Lower lobe of right lung (tissue), 2 donors: ENCODE measurements around the gene TARS3. TPM values are rescaled to one million over a fixed set of nuclear protein-coding genes. Genes with fewer than 3 reads are reported as not detected.

ENCODE experiments used
- ATAC-seq, 2 donors: fragments of 200-7000 bp; cut with Tn5 transposase; one replicate each; pipeline ENCODE4 v1.9.1; 2020 to 2022; ENCODE audit warnings: mild to moderate bottlenecking in 2 of 2, moderate library complexity in 2 of 2
- DNase-seq: peaks from one replicate; pipeline ENCODE4 v3.0.0-alpha.2; 2020
- H3K27ac ChIP-seq: fragments of 200-600 bp; one replicate; pipeline ENCODE4 v1.8.0; 2022
- H3K27me3 ChIP-seq: fragments of 200-600 bp; one replicate; pipeline ENCODE4 v1.8.0; 2022; ENCODE audit warnings: low read depth
- H3K36me3 ChIP-seq: fragments of 200-600 bp; one replicate; pipeline ENCODE4 v1.8.0; 2022; ENCODE audit warnings: mild to moderate bottlenecking
- H3K4me1 ChIP-seq: fragments of 200-600 bp; one replicate; pipeline ENCODE4 v1.8.0; 2022
- H3K4me3 ChIP-seq: fragments of 200-600 bp; one replicate; pipeline ENCODE4 v1.8.0; 2022; ENCODE audit warnings: mild to moderate bottlenecking
- H3K9me3 ChIP-seq: fragments of 200-600 bp; one replicate; pipeline ENCODE4 v1.8.0; 2022
- CTCF ChIP-seq: fragments of 200-600 bp; IDR thresholded peaks from one replicate; pipeline ENCODE4 v1.8.0; 2022; ENCODE audit warnings: antibody characterized with exemption, mild to moderate bottlenecking
- intact Hi-C: fragments of 100-400 bp; cut with DNase I; formaldehyde crosslinking; loops from one replicate; pipeline ENCODE4 v1.11.0; 2022
- total RNA-seq: library from RNA; stranded (reverse); fragmentation: NEBNext Ultra II Directional; extraction: Animal tissue kit (Norgen Biotek cat#: 25700); gene quantifications from one replicate; pipeline ENCODE4 v1.2.1, GENCODE V29; 2021
- donor health status: DM: no; HTN: yes; CAD: no; lungs with severe emphysema.

TARS3 gene
- total RNA-seq, 1 donor from 2014 or later, result 11.7 TPM

GRCh38 chr15:101707983-101708382 is 16.3 kb downstream of the TARS3 start:
- ATAC-seq (no peak), DNase-seq (no peak)
- H3K27ac ChIP-seq, result no peak overlapping the region
- no peaks in the 10 kb centered on the region for H3K4me1 ChIP-seq
- intact Hi-C loops, result no loop called here
- no peak for TF ChIP-seq CTCF
- H3K27me3 ChIP-seq, result no peaks in the 10 kb centered on the region
- no peaks in the 10 kb centered on the region for H3K9me3 ChIP-seq
- H3K36me3 ChIP-seq, result peaks cover 90% of the 10 kb centered on the region
- H3K4me3 ChIP-seq, result no peak overlapping the region

- H3K9me3 ChIP-seq, result no peaks in the 10 kb centered on the region
- H3K36me3 ChIP-seq, result peaks cover 90% of the 10 kb centered on the region
- intact Hi-C loops, result no loop called here
- DNase-seq (no peak), ATAC-seq (no peak)
- TF ChIP-seq CTCF, result no peak
- H3K27me3 ChIP-seq, result no peaks in the 10 kb centered on the region
- no peaks in the 10 kb centered on the region for H3K4me1 ChIP-seq
- no peak overlapping the region for H3K4me3 ChIP-seq
- no peak overlapping the region for H3K27ac ChIP-seq
Observed at GRCh38 chr15:101702077-101702476, 22.2 kb downstream of the TARS3 start.

- no peak overlapping the region for H3K4me3 ChIP-seq
- no peaks in the 10 kb centered on the region for H3K4me1 ChIP-seq
- DNase-seq, result no peak
- intact Hi-C loops, result no loop called here
- no peak for TF ChIP-seq CTCF
- H3K36me3 ChIP-seq, result peaks cover 96% of the 10 kb centered on the region
- H3K27me3 ChIP-seq, result no peaks in the 10 kb centered on the region
- no peaks in the 10 kb centered on the region for H3K9me3 ChIP-seq
- no peak overlapping the region for H3K27ac ChIP-seq
- no peak for ATAC-seq
Observed at GRCh38 chr15:101698314-101698713, 26.0 kb downstream of the TARS3 start.

GRCh38 chr15:101697488-101697887 is 26.8 kb downstream of the TARS3 start:
- peaks cover 90% of the 10 kb centered on the region for H3K36me3 ChIP-seq

GRCh38 chr15:101696829-101697228 is 27.4 kb downstream of the TARS3 start:
- Histone ChIP-seq H3K36me3 (peaks cover 86% of the 10 kb centered on the region), H3K27me3 (no peaks in the 10 kb centered on the region), H3K9me3 (no peaks in the 10 kb centered on the region), H3K27ac (no peak overlapping the region), H3K4me1 (no peaks in the 10 kb centered on the region), H3K4me3 (no peak overlapping the region)
- intact Hi-C loops, result no loop called here
- ATAC-seq (no peak), DNase-seq (no peak)
- TF ChIP-seq CTCF, result no peak

More at GRCh38 chr15:101697488-101697887, 26.8 kb downstream of the TARS3 start:
- no peak overlapping the region for H3K27ac ChIP-seq
- no peak for TF ChIP-seq CTCF
- H3K27me3 ChIP-seq, result no peaks in the 10 kb centered on the region
- H3K4me1 ChIP-seq, result no peaks in the 10 kb centered on the region
- H3K4me3 ChIP-seq, result no peak overlapping the region
- intact Hi-C loops, result no loop called here
- DNase-seq (no peak), ATAC-seq (no peak)
- H3K9me3 ChIP-seq, result no peaks in the 10 kb centered on the region

- no peak for TF ChIP-seq CTCF
- Histone ChIP-seq H3K27me3 (no peaks in the 10 kb centered on the region), H3K36me3 (peaks cover 73% of the 10 kb centered on the region), H3K4me3 (no peak overlapping the region), H3K4me1 (no peaks in the 10 kb centered on the region), H3K27ac (no peak overlapping the region), H3K9me3 (no peaks in the 10 kb centered on the region)
- no peak for DNase-seq
- intact Hi-C loops, result no loop called here
- ATAC-seq, result no peak
Observed at GRCh38 chr15:101694261-101694660, 30.0 kb downstream of the TARS3 start.
